Motor neuron (in vitro differentiated cells): Measurements from ENCODE around the gene CLIP1. TPM values are rescaled to one million over a fixed set of nuclear protein-coding genes. Genes with fewer than 3 reads are reported as not detected.

Experiments used
- ATAC-seq, 8 experiments: fragments of 200-7000 bp; cut with Tn5 transposase; replicated peaks in 6 of 8; 2 replicates each; pipeline ENCODE4 v1.8.0; 2021; ENCODE audit warnings: mild to moderate bottlenecking in 8 of 8, moderate library complexity in 8 of 8
- H3K27ac ChIP-seq, 2 donors: fragments of 250-450 bp; sonication (Bioruptor Pico); 2 replicates each; pipeline ENCODE4 v1.9.0; 2021; ENCODE audit warnings: antibody characterized with exemption in 2 of 2, mild to moderate bottlenecking in 2 of 2, moderate library complexity in 1 of 2
- H3K4me1 ChIP-seq, 2 donors: fragments of 250-450 bp; sonication (Bioruptor Pico); replicated peaks in 1 of 2; 2 replicates each; pipeline ENCODE4 v1.6.1; 2021; ENCODE audit warnings: antibody characterized with exemption in 2 of 2, mild to moderate bottlenecking in 2 of 2, moderate library complexity in 1 of 2
- H3K4me3 ChIP-seq, 5 donors: fragments of 250-450 bp; sonication (Bioruptor Pico); 2 replicates each; pipeline ENCODE4 v1.9.0; 2021; ENCODE audit warnings: antibody characterized with exemption in 5 of 5, mild to moderate bottlenecking in 5 of 5, moderate library complexity in 4 of 5
- WGBS, 10 experiments: fragments of 450-650 bp; shearing (Covaris generic); methylation state at CpG; one replicate each; pipeline ENCODE4 v1.0.0; 2022; 5-methylcytosine and 5-hydroxymethylcytosine counted together
- in situ Hi-C, 9 experiments: fragments of 400-800 bp; cut with MboI; loops; one replicate each; pipeline ENCODE4 v1.15.0; 2021; ENCODE audit warnings: low sequenced_read_pairs in 9 of 9, low pct_unique_long_range_greater_than_20kb in 2 of 9; ENCODE audit not compliant: unreplicated experiment in 9 of 9
- total RNA-seq, 8 experiments: library from RNA; unstranded; fragments of 300-600 nt; gene quantifications; 2 replicates each; pipeline versions ENCODE4 v1.2.3 to v1.2.4, GENCODE V29; 2022

CLIP1 gene
- total RNA-seq, 8 experiments from 2014 or later = 44.5 to 110 (median 65.1) TPM

GRCh38 chr12:122232691-122233090 lies 189.8 kb downstream of the CLIP1 start:
- no peak overlapping the region for H3K27ac ChIP-seq
- in situ Hi-C loops = no loop called here
- H3K4me1 ChIP-seq = no peaks in the 10 kb centered on the region
- H3K4me3 ChIP-seq = no peak overlapping the region
- 93 to 100% (median 98%) methylated on average over 1 to 10 of the region's 10 CpGs; no CpG with 5 or more reads in 3 of the 10 experiments for WGBS, 10 experiments
- no peak for ATAC-seq

- Histone ChIP-seq H3K27ac (no peak overlapping the region), H3K4me1 (peaks cover 6 to 7% of the 10 kb centered on the region in 2 donors), H3K4me3 (no peak overlapping the region)
- WGBS, 10 experiments = 20 to 100% (median 78%) methylated on average over 1 to 2 of the region's 6 CpGs; no CpG with 5 or more reads in 4 of the 10 experiments
- ATAC-seq = no peak
- in situ Hi-C loops = no loop called here
These were observed 191.7 kb downstream of the CLIP1 start for GRCh38 chr12:122230798-122231197.

GRCh38 chr12:122228092-122228491 lies 194.4 kb downstream of the CLIP1 start:
- peaks cover 15 to 19% of the 10 kb centered on the region in 2 donors for H3K4me1 ChIP-seq
- WGBS, 10 experiments = 78 to 100% (median 90%) methylated on average over 3 to 5 of the region's 5 CpGs; no CpG with 5 or more reads in 1 of the 10 experiments
- in situ Hi-C loops = no loop called here
- no peak for ATAC-seq
- H3K27ac ChIP-seq = no peak overlapping the region
- H3K4me3 ChIP-seq = no peak overlapping the region

- Histone ChIP-seq H3K4me3 (peak overlapping the region in 1 of 5 donors; percentile 45), H3K27ac (peak overlapping the region in 1 of 2 donors; percentile 76), H3K4me1 (peaks cover 15 to 19% of the 10 kb centered on the region in 2 donors)
- in situ Hi-C loops = no loop called here
- 92 to 100% (median 96%) methylated on average over 1 to 4 of the region's 17 CpGs; no CpG with 5 or more reads in 5 of the 10 experiments for WGBS, 10 experiments
- no peak for ATAC-seq
These were observed 195.1 kb downstream of the CLIP1 start for GRCh38 chr12:122227341-122227740.

GRCh38 chr12:122226366-122227125 lies 195.9 kb downstream of the CLIP1 start:
- in situ Hi-C loops = no loop called here
- H3K4me1 ChIP-seq = peaks cover 15 to 19% of the 10 kb centered on the region in 2 donors
- peak overlapping the region; percentile 36 to 92 (median 45) for H3K4me3 ChIP-seq
- WGBS, 10 experiments = 10 to 50% methylated on average over 2 to 7 of the region's 55 CpGs; no CpG with 5 or more reads in 8 of the 10 experiments
- peak; percentile 58 to 81 (median 74) for ATAC-seq
- H3K27ac ChIP-seq = peak overlapping the region; percentile 37 to 76

- H3K4me1 ChIP-seq = peaks cover 15 to 19% of the 10 kb centered on the region in 2 donors
- H3K27ac ChIP-seq = peak within 1 kb of the TSS; percentile 93 to 97
- peak; percentile 87 to 92 (median 90) for ATAC-seq
- 0% methylated on average over 1 to 8 of the region's 74 CpGs; no CpG with 5 or more reads in 7 of the 10 experiments for WGBS, 10 experiments
- in situ Hi-C loops = no loop called here
- peak within 1 kb of the TSS; percentile 67 to 97 (median 86) for H3K4me3 ChIP-seq
These were observed 196.6 kb downstream of the CLIP1 start, which contains the start of gene DIABLO for GRCh38 chr12:122225683-122226365. Gene DIABLO (minus strand): TSS chr12:122226052. CDS start chr12:122226014, 38 bp downstream.

Other genes starting within 250 kb of the CLIP1 start
- under 1 TPM in 1 of 8 experiments, not detected in 7; 0.29 TPM for gene IL31, start 248.4 kb downstream of the CLIP1 start, total RNA-seq
- 1 to 10 TPM in 4 of 8 experiments, under 1 TPM in 4; 0.14 to 4.8 (median 1.0) TPM for gene LRRC43, start 239.5 kb downstream of the CLIP1 start, total RNA-seq
- gene B3GNT4, start 219.0 kb downstream of the CLIP1 start, total RNA-seq = 1 to 10 TPM; 1.3 to 6.0 (median 2.4) TPM
- gene DIABLO, start 196.6 kb downstream of the CLIP1 start, total RNA-seq = 100 to 1,000 TPM in 3 of 8 experiments, 10 to 100 TPM in 5; 53.4 to 115 (median 88.8) TPM
- gene VPS33A, start 156.2 kb downstream of the CLIP1 start, total RNA-seq = 10 to 100 TPM; 13.7 to 38.2 (median 24.0) TPM
- 10 to 100 TPM; 13.4 to 34.1 (median 22.2) TPM for gene ZCCHC8, start 78.3 kb upstream of the CLIP1 start, total RNA-seq
- gene RSRC2, start 104.3 kb upstream of the CLIP1 start, total RNA-seq = 100 to 1,000 TPM in 2 of 8 experiments, 10 to 100 TPM in 6; 65.6 to 129 (median 90.5) TPM
- 10 to 100 TPM in 7 of 8 experiments, 1 to 10 TPM in 1; 6.4 to 60.1 (median 14.1) TPM for gene KNTC1, start 104.6 kb upstream of the CLIP1 start, total RNA-seq